Vagina (tissue), 2 donors: Measurements from ENCODE around the gene NAE1. TPM values are rescaled to one million over a fixed set of nuclear protein-coding genes. Genes with fewer than 3 reads are reported as not detected.

Experiments used
- DNase-seq, 2 donors: peaks; one replicate each; pipeline ENCODE4 v3.0.0-alpha.2; 2017; ENCODE audit errors: extremely low spot score in 2 of 2
- H3K27ac ChIP-seq: fragments of 200-600 bp; sonication (generic); one replicate; pipeline ENCODE4 v1.5.1; 2019
- H3K27me3 ChIP-seq: fragments of 200-600 bp; sonication (generic); one replicate; pipeline ENCODE4 v1.5.1; 2019
- H3K36me3 ChIP-seq, 2 donors: fragments of 200-600 bp; sonication (generic); one replicate each; pipeline ENCODE4 v1.5.1; 2017 to 2019
- H3K4me1 ChIP-seq: fragments of 200-600 bp; sonication (generic); one replicate; pipeline ENCODE4 v1.5.1; 2019
- H3K4me3 ChIP-seq, 2 donors: fragments of 200-600 bp; sonication (generic); 1 replicate in 1 of 2; 2 replicates in 1 of 2; pipeline ENCODE4 v1.5.1; 2016 to 2019
- H3K9me3 ChIP-seq: fragments of 200-600 bp; sonication (generic); one replicate; pipeline ENCODE4 v1.5.1; 2019
- POLR2A ChIP-seq, 2 donors: fragments of 450-650 bp; IDR thresholded peaks; one replicate each; pipeline ENCODE4 v1.6.1; 2017; ENCODE audit warnings: antibody characterized with exemption in 2 of 2, mild to moderate bottlenecking in 2 of 2, moderate library complexity in 2 of 2
- POLR2AphosphoS5 ChIP-seq, 2 donors: sonication (generic); formaldehyde crosslinking; IDR thresholded peaks; one replicate each; pipeline ENCODE4 v1.9.0; 2017; ENCODE audit warnings: antibody characterized with exemption in 2 of 2, mild to moderate bottlenecking in 2 of 2, low read depth in 1 of 2; ENCODE audit not compliant: insufficient read depth in 1 of 2
- intact Hi-C: fragments of 100-400 bp; cut with DNase I; formaldehyde crosslinking; loops from one replicate; pipeline ENCODE4 v1.15.1; 2023
- total RNA-seq: library from RNA; depleted of rRNA; stranded (reverse); fragments of >200 nt; gene quantifications from one replicate; pipeline ENCODE4 v1.2.3, GENCODE V29; 2016
- TF ChIP-seq, protein P1 (sequence below), 3 experiments: fragments of 450-650 bp in 2 of 3; fragments of 200-600 bp in 1 of 3; sonication (generic) in 1 of 3; IDR thresholded peaks; one replicate each; pipeline ENCODE4 v1.5.1; 2017 to 2019; ENCODE audit warnings: antibody characterized with exemption in 3 of 3, mild to moderate bottlenecking in 2 of 3, moderate library complexity in 2 of 3

The NAE1 gene
- total RNA-seq, 1 donor from 2014 or later: 30.0 TPM

- intact Hi-C loops: loop anchor here (10.0 kb wide), 2 partner anchors 137 to 247 kb away; no protein-coding TSS in a partner anchor
Measured at GRCh38 chr16:66862023-66862520, 31.3 kb upstream of the NAE1 start.

GRCh38 chr16:66859397-66860068 is 28.8 kb upstream of the NAE1 start:
- intact Hi-C loops: loop anchor here (10.0 kb wide), 2 partner anchors 135 to 245 kb away; no protein-coding TSS in a partner anchor
- H3K4me3 ChIP-seq: no peak overlapping the region
- TF ChIP-seq, protein P1, sequence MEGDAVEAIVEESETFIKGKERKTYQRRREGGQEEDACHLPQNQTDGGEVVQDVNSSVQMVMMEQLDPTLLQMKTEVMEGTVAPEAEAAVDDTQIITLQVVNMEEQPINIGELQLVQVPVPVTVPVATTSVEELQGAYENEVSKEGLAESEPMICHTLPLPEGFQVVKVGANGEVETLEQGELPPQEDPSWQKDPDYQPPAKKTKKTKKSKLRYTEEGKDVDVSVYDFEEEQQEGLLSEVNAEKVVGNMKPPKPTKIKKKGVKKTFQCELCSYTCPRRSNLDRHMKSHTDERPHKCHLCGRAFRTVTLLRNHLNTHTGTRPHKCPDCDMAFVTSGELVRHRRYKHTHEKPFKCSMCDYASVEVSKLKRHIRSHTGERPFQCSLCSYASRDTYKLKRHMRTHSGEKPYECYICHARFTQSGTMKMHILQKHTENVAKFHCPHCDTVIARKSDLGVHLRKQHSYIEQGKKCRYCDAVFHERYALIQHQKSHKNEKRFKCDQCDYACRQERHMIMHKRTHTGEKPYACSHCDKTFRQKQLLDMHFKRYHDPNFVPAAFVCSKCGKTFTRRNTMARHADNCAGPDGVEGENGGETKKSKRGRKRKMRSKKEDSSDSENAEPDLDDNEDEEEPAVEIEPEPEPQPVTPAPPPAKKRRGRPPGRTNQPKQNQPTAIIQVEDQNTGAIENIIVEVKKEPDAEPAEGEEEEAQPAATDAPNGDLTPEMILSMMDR (IDR thresholded peaks at IDR 0.05): no peak
- no peak for TF ChIP-seq POLR2A (IDR thresholded peaks at IDR 0.05)
- TF ChIP-seq POLR2AphosphoS5 (IDR thresholded peaks at IDR 0.05; ENCODE audit: insufficient read depth in 1 of 2, low read depth in 1 of 2): no peak
- no peaks in the 10 kb centered on the region for H3K27me3 ChIP-seq
- no peaks in the 10 kb centered on the region for H3K4me1 ChIP-seq
- no peak overlapping the region for H3K27ac ChIP-seq
- H3K9me3 ChIP-seq: no peaks in the 10 kb centered on the region
- DNase-seq: no peak
- H3K36me3 ChIP-seq: no peaks in the 10 kb centered on the region

More at GRCh38 chr16:66862023-66862520, 31.3 kb upstream of the NAE1 start:
- H3K9me3 ChIP-seq: no peaks in the 10 kb centered on the region
- no peak for DNase-seq
- no peaks in the 10 kb centered on the region for H3K36me3 ChIP-seq
- TF ChIP-seq POLR2A (IDR thresholded peaks at IDR 0.05) (no peak), POLR2AphosphoS5 (IDR thresholded peaks at IDR 0.05; ENCODE audit: insufficient read depth in 1 of 2, low read depth in 1 of 2) (no peak)
- TF ChIP-seq, protein P1 (IDR thresholded peaks at IDR 0.05): no peak
- H3K27ac ChIP-seq: no peak overlapping the region
- no peak overlapping the region for H3K4me3 ChIP-seq
- no peaks in the 10 kb centered on the region for H3K4me1 ChIP-seq
- no peaks in the 10 kb centered on the region for H3K27me3 ChIP-seq

DNA sequence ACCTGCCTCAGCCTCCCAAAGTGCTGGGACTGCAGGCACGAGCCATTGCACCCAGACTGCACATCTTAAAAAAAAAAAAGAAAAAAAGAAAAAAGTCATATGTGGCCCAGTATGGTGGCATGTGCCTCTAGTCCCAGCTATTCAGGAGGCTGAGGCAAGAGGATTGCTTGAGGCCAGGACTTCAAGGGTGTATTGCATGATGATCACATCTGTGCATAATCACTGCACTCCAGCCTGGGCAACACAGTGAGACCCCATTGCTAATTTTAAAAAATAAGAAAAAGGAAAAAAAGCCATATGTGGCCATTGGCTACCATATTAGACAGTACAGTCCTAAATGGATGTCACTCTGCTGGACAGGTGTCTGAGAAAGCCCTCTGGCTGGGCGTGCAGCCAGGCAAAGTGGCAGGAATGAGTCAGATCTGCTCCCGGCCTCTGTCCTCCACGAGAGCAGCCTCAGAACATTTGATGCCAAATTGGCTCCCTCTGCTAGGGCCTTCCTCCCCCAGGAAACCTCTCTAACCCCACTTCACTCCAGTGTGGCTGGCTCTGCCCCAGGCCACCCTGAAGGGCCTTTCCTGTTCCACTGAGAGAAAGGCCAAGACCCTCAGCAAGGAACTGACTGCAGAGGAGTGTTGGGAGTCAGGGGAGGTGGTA is 28.1 kb upstream of the NAE1 start:
- H3K4me1 ChIP-seq: no peaks in the 10 kb centered on the region
- H3K4me3 ChIP-seq: no peak overlapping the region
- H3K36me3 ChIP-seq: no peaks in the 10 kb centered on the region
- no peaks in the 10 kb centered on the region for H3K27me3 ChIP-seq
- DNase-seq: no peak
- no peaks in the 10 kb centered on the region for H3K9me3 ChIP-seq
- intact Hi-C loops: no loop called here
- H3K27ac ChIP-seq: no peak overlapping the region
- TF ChIP-seq POLR2AphosphoS5 (IDR thresholded peaks at IDR 0.05; ENCODE audit: insufficient read depth in 1 of 2, low read depth in 1 of 2): no peak
- TF ChIP-seq, protein P1 (IDR thresholded peaks at IDR 0.05): no peak

DNA sequence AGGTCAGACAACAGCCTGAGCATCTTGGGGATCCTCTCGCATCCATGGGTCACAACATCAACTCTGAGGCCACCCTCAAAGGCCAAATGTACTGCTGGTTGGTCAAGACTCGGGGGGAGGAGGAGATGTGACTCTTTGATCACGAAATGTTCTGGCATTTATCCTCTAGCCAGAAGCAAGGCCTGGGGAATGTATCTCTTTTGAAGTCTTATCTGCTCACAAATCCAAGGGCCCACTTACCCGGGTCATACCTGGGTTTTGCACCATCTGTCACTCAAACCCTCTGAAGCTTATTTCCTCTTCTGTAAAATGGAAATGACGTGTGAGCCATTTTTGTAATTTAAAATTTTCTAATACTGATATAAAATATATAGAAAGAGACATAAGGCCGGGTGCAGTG is 26.7 kb upstream of the NAE1 start:
- intact Hi-C loops: no loop called here

More for the DNA sequence above, 26.7 kb upstream of the NAE1 start:
- no peaks in the 10 kb centered on the region for H3K36me3 ChIP-seq
- DNase-seq: no peak
- H3K27ac ChIP-seq: no peak overlapping the region
- H3K27me3 ChIP-seq: no peaks in the 10 kb centered on the region
- H3K9me3 ChIP-seq: no peaks in the 10 kb centered on the region
- TF ChIP-seq POLR2AphosphoS5 (IDR thresholded peaks at IDR 0.05; ENCODE audit: insufficient read depth in 1 of 2, low read depth in 1 of 2) (no peak), POLR2A (IDR thresholded peaks at IDR 0.05) (no peak)
- TF ChIP-seq, protein P1 (IDR thresholded peaks at IDR 0.05): no peak
- no peak overlapping the region for H3K4me3 ChIP-seq
- H3K4me1 ChIP-seq: no peaks in the 10 kb centered on the region
